GM19452 (cell line): ENCODE results near the gene RANBP10.
"Not testable (repeated sequence)": the region's sequence is repeated elsewhere in the genome, so short reads cannot be mapped to it uniquely, and the experiment has no call there.

Experiments used
- ATAC-seq: cut with Tn5 transposase; IDR thresholded peaks from one replicate; pipeline ENCODE4 v1.9.1; 2021; ENCODE audit not compliant: unreplicated experiment

RANBP10 gene

DNA sequence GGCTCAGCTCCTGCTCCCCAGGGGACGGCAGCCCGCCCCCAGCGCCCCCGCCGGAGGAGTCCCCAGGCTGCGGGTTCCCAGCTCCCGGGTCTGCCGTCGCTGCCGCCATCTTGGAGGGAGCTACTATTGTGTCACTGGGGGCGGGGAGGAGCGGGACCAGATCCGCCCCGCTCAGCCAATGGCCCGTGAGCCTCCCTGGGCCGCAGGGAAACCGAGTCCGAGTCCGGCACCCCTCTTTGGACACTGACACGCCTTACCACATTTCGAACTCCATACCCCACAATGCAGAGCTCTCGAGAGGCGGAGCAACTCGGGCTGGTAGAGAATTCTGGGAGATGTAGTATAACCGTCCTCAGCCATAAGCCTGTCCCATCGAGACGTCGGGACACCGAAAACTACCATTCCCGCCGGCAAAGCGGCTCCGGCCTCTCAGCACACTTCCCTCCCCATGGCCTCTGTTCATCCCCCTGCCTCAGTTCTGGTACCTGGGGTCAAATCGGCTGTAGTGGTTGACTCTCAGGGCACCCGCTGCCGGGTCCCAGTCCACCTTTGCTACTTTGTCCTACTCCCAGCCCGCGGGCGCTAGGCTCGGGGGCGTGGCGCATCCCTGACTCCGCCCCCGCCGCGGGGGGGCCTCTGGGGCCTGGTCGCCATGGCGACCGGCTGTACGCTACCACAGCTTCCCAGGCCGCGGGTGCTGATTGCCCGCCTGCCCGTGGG, at the start of gene RANBP10, which contains the start of gene TSNAXIP1:
Gene RANBP10, minus strand, starts transcription at position 133 of the 720 bp plus-strand sequence. Its CDS starts 24 bp downstream, at position 109.
Gene TSNAXIP1, plus strand, starts transcription at position 462 of the 720 bp plus-strand sequence. CDS start 261 bp downstream, outside the sequence.
- ATAC-seq, result peak; percentile 88

DNA sequence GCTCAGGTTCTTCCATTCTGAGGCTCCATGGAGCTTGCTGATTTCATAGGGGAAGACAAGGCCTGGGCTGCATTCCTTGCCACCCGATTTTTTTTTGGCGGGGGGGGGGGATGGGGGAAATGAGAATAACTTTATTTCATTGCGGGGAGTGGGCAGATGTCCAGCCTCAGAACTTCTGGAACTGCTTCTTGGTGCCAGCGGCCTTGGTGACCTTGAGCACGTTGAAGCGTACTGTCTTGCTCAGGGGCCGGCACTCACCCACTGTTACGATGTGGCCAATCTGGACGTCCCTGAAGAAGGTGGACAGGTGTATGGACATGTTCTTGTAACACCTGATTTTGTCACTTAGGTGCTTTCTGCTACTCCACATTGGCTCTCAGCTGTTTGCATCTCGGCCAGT, 49.4 kb upstream of the RANBP10 start:
- no peak for ATAC-seq

DNA sequence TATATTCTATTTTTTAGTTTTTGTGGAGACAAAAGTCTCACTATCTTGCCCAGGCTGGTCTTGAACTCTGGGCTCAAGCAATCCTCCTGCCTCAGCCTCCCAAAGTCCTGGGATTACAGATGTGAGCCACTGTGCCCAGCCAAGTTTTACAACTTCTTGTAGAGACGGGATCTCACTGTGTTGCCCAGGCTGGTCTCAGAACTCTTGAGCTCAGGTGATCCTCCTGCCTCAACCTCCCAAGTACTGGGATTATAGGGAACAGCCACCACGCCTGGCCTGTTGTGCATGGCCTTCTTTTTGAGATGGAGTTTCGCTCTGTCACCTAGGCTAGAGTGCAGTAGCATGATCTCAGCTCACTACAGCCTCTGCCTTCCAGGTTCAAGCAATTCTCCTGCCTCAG, 47.3 kb upstream of the RANBP10 start:
- no peak for ATAC-seq

DNA sequence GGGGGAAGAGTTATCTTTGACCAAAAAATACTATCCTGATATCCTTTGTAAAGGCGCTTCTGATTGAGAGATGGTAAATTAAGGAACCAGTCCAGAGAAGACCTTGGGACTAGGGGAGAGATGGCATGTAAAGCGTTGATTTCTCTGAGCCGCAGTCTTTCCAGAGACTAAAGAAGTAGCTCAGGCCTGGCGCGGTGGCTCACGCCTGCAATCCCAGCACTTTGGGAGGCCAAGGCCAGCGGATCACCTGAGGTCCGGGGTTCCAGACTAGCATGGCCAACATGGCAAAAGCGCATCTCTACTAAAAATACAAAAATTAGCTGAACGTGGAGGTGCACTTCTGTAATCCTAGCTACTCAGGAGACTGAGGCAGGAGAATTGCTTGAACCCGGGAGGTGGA, 41.8 kb upstream of the RANBP10 start:
- ATAC-seq, result no peak

DNA sequence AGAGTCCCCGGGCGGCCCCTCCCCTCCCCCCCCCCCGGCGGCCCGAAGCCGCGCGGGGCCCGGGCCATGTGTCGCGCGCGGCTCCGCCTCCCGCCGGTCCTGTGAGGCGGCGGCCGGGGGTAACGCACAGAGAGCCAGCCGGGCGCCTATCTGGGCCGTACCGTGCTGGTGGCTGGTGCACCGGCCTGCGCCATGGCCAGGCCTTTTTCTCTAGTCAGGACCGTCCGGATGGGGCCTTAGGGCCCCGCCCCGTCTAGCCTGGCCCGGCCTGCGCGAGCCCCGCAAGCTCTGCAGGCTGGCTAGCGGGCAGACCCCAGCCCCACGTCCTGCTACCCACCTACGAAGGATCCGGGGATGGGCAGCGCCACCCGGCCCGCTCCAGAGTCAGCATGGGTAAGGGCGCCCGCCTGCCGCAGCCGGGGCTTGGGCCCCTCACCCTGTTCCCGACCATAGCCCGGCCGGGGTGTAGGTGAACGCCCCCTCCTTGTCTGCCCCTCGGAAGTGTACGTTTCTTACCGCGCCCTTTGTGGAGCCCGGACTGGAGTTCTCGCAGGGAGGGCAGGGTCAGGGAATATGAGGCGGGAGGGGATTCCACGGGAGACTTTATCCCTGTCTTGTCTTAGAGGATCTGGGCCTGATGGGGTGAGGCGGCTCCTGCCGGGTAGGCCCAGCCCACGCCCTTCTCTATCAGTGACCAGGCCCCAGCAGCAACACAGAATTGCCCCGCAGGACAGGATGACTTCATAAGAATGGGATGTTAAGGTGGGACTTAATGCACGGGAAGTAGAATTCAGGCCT, 40.9 kb upstream of the RANBP10 start, which contains the start of gene CENPT:
Gene CENPT, minus strand, starts transcription at position 630 of the 798 bp plus-strand sequence. CDS start 13,834 bp downstream, outside the sequence.
- peak; percentile 43 for ATAC-seq

DNA sequence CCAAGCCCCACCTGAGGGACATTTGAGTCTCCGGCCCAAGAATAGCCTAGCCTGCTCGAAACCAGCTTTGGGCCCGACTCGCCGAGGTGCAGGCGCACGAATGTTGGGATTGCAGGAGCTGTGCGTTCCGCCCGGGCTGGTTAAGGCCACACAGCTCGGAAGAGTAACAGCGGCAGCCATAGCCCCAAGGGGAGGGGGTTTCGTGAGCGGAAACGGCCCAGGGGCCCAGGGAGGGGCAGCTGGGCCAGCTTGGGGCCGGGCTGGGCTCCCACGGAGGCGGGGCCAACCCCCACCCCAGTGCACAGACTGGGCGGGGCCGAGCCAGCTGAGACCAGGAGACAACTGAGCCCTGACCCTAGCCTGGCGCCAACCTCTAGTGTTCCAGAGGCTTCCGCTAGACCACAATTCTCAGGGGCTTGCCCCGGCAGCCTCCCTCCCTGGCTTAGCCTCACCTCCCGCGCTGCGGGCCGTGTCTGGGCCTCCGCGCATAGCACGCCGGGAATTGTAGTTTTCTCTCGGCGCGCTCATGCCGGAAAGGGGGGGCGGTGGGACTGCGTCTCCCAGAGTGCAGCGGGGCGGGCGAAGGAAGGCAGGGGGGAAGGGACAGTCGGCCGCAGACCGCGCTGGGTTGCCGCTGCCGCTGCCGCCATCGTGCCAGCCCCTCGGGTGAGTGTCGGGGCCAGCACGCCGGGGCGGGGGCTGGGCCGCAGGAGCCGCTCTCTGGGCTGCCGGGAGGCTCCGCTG, 40.1 kb upstream of the RANBP10 start, which contains the start of gene NUTF2:
Gene NUTF2, plus strand, starts transcription at position 614 of the 744 bp plus-strand sequence. CDS start 18,198 bp downstream, outside the sequence.
- ATAC-seq, result peak; percentile 57

DNA sequence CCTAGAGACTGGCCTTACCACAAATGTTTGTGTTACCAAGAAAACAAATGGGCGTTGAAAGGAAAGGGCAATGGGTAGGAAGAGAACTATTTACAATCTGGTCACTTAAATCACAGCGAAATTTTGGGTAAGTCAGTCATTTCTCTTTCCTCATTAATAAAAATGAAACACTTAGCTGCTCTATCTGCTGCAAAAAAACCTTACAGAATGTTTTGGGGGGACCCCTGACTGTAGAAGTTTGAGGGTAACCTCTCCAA, 39.6 kb upstream of the RANBP10 start:
- no peak for ATAC-seq

DNA sequence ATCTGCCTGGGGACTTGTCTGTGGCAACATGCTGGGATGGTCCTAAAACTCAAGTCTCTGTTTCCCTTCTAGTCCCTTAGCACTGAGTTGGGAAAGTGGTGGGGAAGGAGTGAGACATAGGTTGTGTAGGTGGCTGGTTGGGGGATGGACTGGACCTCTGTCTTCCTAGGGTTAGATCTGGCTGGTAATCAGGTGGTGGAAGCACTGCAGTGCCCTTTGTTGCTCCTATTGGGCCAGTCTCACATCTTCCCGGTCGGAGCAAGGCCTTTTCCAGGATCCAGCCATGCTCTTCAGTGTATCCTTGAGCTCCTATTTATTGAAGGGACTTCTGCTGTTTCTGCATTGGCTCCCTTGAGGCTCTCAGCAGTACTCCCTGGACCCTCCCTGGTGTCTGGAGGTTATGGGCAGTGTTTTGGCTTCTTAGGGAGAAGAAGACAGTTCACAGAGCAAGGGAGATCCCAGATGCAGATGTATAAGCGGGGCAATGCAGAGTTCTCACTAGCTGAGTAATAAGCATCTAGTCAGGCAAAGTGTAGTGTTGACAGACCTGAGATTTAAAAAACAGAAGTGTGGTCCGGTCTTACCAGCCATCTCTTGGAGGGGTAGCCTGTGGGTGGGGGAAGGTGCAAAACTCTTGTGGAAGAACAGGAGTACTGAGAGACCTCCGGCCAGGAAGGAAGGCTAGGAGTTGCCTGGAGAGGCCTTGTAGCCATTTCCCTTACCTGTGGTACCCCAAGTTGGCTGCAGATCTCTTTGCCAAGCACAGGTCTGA, 39.1 kb upstream of the RANBP10 start:
- ATAC-seq, result no peak

DNA sequence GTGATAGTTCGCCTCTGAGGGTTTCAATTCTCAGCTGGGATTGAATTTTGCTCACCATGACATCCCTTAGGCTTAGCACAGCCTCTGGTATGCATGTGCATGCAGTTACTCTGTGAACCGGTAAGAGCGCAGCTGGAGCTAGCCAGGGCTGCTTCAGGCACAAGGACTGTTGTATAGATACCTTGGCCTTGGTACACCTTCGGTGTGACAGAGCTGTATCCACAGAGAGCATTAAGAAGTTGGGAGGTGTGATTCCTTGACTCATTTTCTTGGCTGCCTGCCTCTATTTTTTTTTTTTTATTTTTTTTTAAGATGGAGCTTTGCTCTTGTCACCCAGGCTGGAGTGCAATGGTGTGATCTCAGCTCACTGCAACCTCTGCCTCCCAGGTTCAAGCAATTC, 38.1 kb upstream of the RANBP10 start:
- ATAC-seq, result no peak

DNA sequence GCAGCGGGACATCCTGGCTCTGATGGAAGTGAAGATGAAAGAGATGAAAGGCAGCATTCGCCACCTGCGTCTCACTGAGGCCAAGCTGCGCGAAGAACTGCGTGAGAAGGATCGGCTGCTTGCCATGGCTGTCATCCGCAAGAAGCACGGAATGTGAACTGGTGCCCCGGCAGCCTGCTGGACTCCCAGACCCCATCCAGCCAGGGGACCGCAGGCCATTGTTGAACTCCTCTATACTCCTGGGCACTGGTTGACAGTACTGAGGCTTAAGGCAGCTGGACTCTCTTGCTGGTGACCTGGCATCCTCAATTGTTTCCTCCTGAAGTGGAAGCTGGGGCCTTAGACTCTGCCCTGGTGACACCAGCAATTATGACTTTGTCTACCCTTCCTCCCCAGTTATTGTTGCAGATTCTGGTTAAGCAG, 37.0 kb upstream of the RANBP10 start:
- ATAC-seq, result no peak

DNA sequence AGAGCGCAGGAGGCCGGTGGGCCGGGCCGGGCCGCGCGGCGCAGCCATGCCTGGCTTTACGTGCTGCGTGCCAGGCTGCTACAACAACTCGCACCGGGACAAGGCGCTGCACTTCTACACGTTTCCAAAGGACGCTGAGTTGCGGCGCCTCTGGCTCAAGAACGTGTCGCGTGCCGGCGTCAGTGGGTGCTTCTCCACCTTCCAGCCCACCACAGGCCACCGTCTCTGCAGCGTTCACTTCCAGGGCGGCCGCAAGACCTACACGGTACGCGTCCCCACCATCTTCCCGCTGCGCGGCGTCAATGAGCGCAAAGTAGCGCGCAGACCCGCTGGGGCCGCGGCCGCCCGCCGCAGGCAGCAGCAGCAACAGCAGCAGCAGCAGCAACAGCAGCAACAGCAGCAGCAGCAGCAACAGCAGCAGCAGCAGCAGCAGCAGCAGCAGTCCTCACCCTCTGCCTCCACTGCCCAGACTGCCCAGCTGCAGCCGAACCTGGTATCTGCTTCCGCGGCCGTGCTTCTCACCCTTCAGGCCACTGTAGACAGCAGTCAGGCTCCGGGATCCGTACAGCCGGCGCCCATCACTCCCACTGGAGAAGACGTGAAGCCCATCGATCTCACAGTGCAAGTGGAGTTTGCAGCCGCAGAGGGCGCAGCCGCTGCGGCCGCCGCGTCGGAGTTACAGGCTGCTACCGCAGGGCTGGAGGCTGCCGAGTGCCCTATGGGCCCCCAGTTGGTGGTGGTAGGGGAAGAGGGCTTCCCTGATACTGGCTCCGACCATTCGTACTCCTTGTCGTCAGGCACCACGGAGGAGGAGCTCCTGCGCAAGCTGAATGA, 36.4 kb upstream of the RANBP10 start:
- ATAC-seq, result peak; percentile 9

DNA sequence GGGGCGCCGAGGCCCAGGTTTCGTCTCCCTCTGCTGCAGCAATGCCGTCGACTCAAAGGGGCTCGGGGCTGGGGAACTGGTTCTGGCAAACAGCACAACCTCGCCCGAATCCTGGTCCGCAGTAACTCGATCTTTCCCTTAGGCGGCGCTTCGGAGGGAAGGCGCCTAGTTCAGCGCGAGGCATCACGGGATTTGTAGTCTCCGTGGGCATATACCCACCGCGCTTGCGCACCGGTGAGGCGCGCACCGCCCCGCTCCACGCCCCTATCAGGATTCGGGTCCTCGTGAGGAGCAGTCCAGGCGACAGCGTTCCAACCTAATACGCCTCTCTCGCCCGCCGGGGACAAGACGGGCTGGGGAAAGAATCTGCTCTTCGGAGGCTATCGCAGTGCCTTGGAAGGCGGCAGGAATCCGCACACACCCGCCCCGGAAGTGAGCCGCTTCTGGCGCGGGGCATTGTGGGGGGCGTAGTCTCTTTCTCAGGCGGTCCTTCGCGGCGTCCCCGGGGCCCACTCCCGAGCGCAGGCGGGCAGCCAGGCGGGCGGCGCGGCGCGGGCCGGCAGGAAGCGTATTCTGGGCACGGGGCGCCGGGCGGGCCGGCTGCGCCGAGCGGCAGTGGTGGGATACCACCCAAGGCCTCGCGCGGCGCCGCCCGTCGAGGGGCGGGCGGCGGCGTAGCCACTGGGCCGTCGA, 35.6 kb upstream of the RANBP10 start, which contains the start of gene THAP11:
Gene THAP11, plus strand, starts transcription at position 505 of the 693 bp plus-strand sequence. CDS start 235 bp downstream, outside the sequence.
- peak; percentile 38 for ATAC-seq

DNA sequence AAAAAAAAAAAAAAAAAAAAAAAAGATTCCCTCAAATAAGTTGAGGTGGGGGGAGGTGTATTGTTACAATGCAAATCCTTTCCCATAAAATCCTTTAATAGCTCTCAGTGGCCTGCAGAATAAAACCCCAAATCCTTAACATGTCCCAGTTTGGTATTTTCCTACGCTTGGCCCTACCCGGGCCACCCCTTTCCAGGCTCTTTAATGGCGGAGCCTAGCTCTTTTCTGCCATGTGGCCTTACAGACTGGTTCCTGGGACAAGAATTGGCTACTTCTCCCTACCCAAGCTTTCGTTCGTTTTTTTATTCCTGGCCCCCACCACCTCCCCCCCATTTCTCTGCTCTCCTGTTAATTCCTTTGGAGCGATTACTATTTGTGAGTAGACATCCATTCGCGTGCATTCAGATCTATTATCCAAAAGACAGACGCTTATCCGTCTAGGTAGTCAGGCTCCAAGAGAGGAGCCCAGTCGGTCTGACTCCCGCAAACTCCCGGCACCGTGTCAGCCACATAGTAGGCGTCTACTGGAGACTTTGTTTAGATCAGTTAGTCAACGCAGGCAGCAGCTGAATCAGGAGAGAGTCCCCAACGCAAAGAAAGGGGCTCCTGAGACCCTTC, 34.9 kb upstream of the RANBP10 start:
- no peak for ATAC-seq

DNA sequence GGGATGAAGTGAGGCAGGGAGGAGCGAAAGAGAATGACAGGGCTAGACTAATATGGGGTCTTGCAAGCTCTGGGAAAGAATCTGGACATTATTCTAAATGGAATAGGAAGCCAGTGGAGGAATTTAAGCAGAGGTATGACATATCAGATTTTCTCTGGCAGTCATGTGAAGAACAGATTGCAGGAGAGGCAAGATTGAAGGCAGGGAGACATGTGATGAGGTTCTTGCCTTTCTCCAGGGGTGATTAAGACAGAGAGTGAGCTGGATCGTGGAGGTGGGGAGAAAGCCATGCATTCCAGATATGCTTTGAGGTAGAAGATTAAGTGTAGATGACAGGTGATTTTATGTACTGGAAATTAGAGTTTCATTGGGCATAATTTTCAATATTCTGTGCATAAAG, 31.5 kb upstream of the RANBP10 start:
- ATAC-seq, result no peak

DNA sequence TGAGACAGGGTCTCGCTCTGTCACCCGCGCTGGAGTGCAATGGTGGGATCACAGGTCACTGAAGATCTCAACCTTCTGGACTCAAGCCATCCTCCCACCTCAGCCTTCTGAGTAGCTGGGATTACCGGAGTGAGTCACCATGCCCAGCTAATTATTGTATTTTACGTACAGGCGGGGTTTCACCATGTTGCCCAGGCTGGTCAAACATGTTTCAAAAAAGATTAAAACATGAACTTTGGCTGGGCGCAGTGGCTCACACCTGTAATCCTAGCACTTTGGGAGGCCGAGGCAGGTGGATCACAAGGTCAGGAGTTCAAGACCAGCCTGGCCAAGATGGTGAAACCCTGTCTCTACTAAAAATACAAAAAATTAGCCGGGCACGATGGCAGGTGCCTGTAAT, 30.8 kb upstream of the RANBP10 start:
- ATAC-seq, result not testable (repeated sequence)

DNA sequence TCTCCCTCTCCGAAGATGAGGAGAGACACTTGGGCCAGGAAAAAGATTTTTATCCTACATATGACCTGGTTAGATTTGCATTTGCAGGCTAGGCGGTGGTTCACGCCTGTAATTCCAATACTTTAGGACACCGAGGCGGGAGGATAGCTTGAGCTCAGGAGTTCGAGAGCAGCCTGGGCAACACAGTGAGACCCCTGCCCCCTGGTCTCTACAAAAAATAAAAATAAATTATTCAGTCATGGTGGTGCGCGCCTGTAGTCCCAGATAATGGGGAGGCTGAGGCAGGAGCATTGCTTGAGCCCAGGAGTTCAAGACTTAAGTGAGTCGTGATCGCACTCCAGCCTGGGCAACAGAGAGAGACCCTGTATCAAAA, 27.9 kb upstream of the RANBP10 start:
- no peak for ATAC-seq

DNA sequence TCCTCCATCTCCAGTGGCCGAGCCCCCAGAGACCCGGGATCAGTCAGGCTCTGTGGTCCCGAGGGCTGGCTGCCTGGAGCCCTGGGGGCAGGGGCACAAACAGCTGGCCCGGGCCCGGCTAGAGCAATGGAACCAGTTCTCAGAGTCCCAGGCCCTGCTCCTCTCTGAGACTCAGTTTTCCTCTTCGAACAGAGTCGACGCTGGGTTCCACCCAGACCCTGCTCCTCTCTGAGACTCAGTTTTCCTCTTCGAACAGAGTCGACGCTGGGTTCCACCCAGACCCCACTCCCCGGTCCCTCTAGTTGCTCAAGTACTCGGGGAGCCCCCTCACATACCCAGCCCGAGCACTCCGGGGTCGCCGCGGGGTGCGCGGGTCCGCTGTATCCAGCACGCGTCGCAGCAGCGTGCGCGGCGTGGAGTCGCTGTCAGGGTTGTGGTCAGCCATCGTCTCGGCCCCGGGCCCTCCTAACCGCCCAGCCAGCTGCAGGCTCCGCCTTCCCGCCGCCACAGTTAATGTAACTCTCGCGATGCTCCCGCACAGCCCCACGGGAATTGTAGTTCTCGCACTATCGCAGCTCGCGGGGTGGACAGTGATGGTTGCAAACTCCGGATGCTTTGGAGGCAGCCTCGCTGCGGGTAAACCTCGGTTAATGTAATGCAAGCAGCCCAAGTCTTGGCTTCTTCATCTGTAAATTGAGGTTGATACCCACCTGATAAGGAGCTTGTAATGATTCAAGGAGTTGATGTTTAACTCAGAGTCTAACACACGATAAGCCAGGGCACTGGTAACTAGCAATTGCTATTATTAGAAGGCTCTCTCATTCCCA, 27.3 kb upstream of the RANBP10 start:
- ATAC-seq, result peak; percentile 96

DNA sequence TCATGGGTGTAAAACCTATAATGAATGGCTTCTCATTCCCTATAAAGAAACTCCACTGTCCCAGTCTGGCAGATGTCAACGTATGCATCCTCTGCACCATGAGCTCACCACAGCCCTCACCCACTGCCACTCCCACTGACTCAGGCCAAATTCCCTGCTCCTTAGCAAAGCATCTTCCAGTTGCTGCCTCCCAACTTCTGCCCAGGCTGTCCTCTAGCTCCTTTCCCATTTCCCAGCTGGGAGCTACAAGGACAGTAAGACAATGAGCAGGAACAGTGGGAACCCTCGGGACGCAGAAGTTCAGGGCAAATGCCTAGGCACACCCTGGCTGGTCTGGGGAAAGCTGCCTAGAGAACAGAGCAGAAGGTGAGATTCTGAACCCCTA, 26.7 kb upstream of the RANBP10 start:
- ATAC-seq, result no peak
